OCI-LY1 (cell line): ENCODE data around the gene TCHP.

Source experiments
- EZH2 ChIP-seq: fragments of 200-600 bp; sonication (generic), shearing (Covaris generic); IDR thresholded peaks from 2 replicates; pipeline ENCODE4 v1.8.0; 2017; ENCODE audit warnings: borderline replicate concordance, mixed run types, mild to moderate bottlenecking, antibody characterized with exemption, low read length, moderate library complexity, mixed read lengths
- TF ChIP-seq, protein P1 (sequence below): fragments of 200-600 bp; sonication (generic), shearing (Covaris generic); IDR thresholded peaks from 2 replicates; pipeline ENCODE4 v1.5.1; 2017; ENCODE audit warnings: mild to moderate bottlenecking, antibody characterized with exemption, low read length, moderate library complexity, mixed read lengths

DNA sequence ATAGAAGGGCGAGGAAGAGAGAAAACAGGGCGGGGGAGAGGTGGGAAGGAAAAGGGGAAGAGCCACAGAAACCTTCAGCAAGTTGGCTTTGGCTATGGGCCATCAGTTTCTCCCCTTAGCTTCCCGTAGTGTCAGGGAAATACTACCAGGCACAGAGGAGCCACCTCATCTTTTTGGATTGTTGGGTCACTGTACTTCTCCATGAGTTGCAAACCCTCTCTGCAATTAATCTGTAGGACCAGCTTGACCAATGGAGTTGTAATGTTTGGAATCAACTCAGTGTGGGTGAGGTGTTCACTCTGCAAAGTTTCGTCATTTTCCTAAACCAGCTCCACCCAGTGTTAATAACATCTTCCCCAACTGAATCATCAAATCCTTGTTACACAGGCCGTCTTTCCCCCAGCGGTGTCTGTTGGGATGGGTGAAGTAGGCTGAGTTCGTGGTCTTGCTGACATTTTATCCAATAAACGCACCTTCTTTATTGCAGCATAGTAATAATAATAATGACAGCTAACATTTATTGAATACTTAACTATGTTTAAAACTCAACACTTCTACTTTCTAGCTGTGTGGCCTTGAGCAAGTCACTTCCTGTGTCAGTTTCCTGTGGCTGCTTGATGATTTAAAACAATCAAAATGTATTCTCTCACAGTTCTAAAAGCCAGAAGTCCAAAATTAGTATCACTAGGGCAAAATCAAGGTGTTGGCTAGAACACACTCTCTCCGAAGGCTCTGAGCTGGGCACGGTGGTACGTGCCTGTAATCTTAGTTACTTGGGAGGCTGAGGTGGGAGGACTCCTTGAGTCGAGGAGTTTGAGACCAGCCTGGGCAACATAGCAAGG lies 11.7 kb upstream of the TCHP start:
- TF ChIP-seq, protein P1, sequence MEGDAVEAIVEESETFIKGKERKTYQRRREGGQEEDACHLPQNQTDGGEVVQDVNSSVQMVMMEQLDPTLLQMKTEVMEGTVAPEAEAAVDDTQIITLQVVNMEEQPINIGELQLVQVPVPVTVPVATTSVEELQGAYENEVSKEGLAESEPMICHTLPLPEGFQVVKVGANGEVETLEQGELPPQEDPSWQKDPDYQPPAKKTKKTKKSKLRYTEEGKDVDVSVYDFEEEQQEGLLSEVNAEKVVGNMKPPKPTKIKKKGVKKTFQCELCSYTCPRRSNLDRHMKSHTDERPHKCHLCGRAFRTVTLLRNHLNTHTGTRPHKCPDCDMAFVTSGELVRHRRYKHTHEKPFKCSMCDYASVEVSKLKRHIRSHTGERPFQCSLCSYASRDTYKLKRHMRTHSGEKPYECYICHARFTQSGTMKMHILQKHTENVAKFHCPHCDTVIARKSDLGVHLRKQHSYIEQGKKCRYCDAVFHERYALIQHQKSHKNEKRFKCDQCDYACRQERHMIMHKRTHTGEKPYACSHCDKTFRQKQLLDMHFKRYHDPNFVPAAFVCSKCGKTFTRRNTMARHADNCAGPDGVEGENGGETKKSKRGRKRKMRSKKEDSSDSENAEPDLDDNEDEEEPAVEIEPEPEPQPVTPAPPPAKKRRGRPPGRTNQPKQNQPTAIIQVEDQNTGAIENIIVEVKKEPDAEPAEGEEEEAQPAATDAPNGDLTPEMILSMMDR = no peak
- no peak for TF ChIP-seq EZH2
